K562 (cell line): Measurements from ENCODE around the gene SMYD2. TPM values are rescaled to one million over a fixed set of nuclear protein-coding genes. Genes with fewer than 3 reads are reported as not detected.

ENCODE experiments used
- COPS2 ChIP-seq: fragments of 450-650 bp; conservative IDR thresholded peaks from 2 replicates; pipeline ENCODE4 v1.6.1; 2016; ENCODE audit warnings: mild to moderate bottlenecking, moderate library complexity
- CTCF ChIP-seq, 3 experiments: IDR thresholded peaks in 2 of 3; conservative IDR thresholded peaks in 1 of 3; 2 replicates each; pipeline ENCODE4 v1.5.1; 2011 to 2012; ENCODE audit warnings: low read length in 3 of 3, mild to moderate bottlenecking in 3 of 3, control low read depth in 2 of 3, improper control_type of control experiment in 1 of 3, inconsistent platforms in 1 of 3, low read depth in 1 of 3, mixed read lengths in 1 of 3, moderate library complexity in 1 of 3; ENCODE audit not compliant: insufficient read depth in 2 of 3
- E2F3 ChIP-seq: fragments of 250-450 bp; sonication (Bioruptor Pico); IDR thresholded peaks from 2 replicates; pipeline ENCODE4 v1.4.0; 2020; ENCODE audit warnings: mild to moderate bottlenecking
- E4F1 ChIP-seq: fragments of 250-450 bp; sonication (Bioruptor Pico); IDR thresholded peaks from 2 replicates; pipeline ENCODE4 v1.5.0; 2021; ENCODE audit warnings: mild to moderate bottlenecking, borderline replicate concordance
- FOXK2 ChIP-seq, 2 experiments: fragments of 450-650 bp; IDR thresholded peaks in 1 of 2; conservative IDR thresholded peaks in 1 of 2; 2 replicates each; pipeline ENCODE4 v1.6.1; 2016; ENCODE audit warnings: low read depth in 2 of 2, mild to moderate bottlenecking in 1 of 2
- HDGF ChIP-seq: fragments of 450-650 bp; IDR thresholded peaks from 2 replicates; pipeline ENCODE4 v1.6.1; 2016
- MCM2 ChIP-seq: fragments of 450-650 bp; IDR thresholded peaks from 2 replicates; pipeline ENCODE4 v1.6.1; 2017; ENCODE audit warnings: low read depth, mild to moderate bottlenecking
- NR3C1 ChIP-seq: sonication (generic); formaldehyde crosslinking; IDR thresholded peaks from 2 replicates; pipeline ENCODE4 v1.8.1; 2022; ENCODE audit warnings: missing genetic modification reagents
- NUFIP1 ChIP-seq: fragments of 450-650 bp; IDR thresholded peaks from 2 replicates; pipeline ENCODE4 v1.6.1; 2018; ENCODE audit not compliant: partially characterized antibody
- PHB ChIP-seq: fragments of 250-450 bp; sonication (Bioruptor Pico); IDR thresholded peaks from 2 replicates; pipeline ENCODE4 v1.5.0; 2021
- PTRF ChIP-seq: fragments of 450-650 bp; IDR thresholded peaks from 2 replicates; pipeline ENCODE4 v1.6.1; 2016; ENCODE audit warnings: mild to moderate bottlenecking, missing genetic modification characterization, missing compliant biosample characterization
- RAD21 ChIP-seq, 2 experiments: fragments of 250-450 bp in 1 of 2; fragments of 450-650 bp in 1 of 2; sonication (Bioruptor Pico) in 1 of 2; formaldehyde crosslinking in 1 of 2; IDR thresholded peaks in 1 of 2; conservative IDR thresholded peaks in 1 of 2; 2 replicates each; pipeline versions ENCODE4 v1.4.0 to v1.8.0; 2020 to 2022; ENCODE audit warnings: mild to moderate bottlenecking in 2 of 2, moderate library complexity in 1 of 2
- RCOR1 ChIP-seq, 2 experiments: IDR thresholded peaks; 2 replicates each; pipeline ENCODE4 v1.6.1; 2012; ENCODE audit warnings: low read depth in 2 of 2, low read length in 2 of 2, borderline replicate concordance in 1 of 2, improper control_type of control experiment in 1 of 2
- RNF219 ChIP-seq: fragments of 250-450 bp; sonication (Bioruptor Pico); IDR thresholded peaks from 2 replicates; pipeline ENCODE4 v1.5.0; 2022; ENCODE audit warnings: mild to moderate bottlenecking
- TBP ChIP-seq: optimal IDR thresholded peaks from 2 replicates; pipeline ENCODE3; 2011; ENCODE audit warnings: low read depth, low read length, improper control_type of control experiment
- ZBTB33 ChIP-seq: sonication (generic); formaldehyde crosslinking; IDR thresholded peaks from 2 replicates; pipeline ENCODE4 v1.8.1; 2023; ENCODE audit warnings: mild to moderate bottlenecking, missing genetic modification reagents
- ZFP1 ChIP-seq: fragments of 450-650 bp; formaldehyde crosslinking; IDR thresholded peaks from 2 replicates; pipeline ENCODE4 v1.4.0; 2020; ENCODE audit warnings: mild to moderate bottlenecking, mixed read lengths
- ZNF212 ChIP-seq: fragments of 450-650 bp; formaldehyde crosslinking; IDR thresholded peaks from 2 replicates; pipeline ENCODE4 v1.4.0; 2020; ENCODE audit warnings: mild to moderate bottlenecking
- ZNF239 ChIP-seq: fragments of 250-450 bp; sonication (Bioruptor Pico); IDR thresholded peaks from 2 replicates; pipeline ENCODE4 v1.4.0; 2020; ENCODE audit warnings: mild to moderate bottlenecking
- ZNF444 ChIP-seq: fragments of 250-450 bp; sonication (Bioruptor Pico); IDR thresholded peaks from 2 replicates; pipeline ENCODE4 v1.4.0; 2020; ENCODE audit warnings: mild to moderate bottlenecking, moderate library complexity
- ZNF79 ChIP-seq: fragments of 250-450 bp; sonication (Bioruptor Pico); IDR thresholded peaks from 2 replicates; pipeline ENCODE4 v1.4.0; 2020; ENCODE audit warnings: low read depth, mild to moderate bottlenecking, moderate library complexity
- polyA plus RNA-seq, 8 experiments: library from polyadenylated mRNA; depleted of rRNA in 4 of 8; stranded (reverse) in 5 of 8; unstranded in 3 of 8; fragments of >200 nt; fragmentation: Nextera tagmentation in 2 of 8; fragmentation: Illumina TruSeq in 1 of 8; extraction: Ambion mirVana in 2 of 8; extraction: Trizol in 1 of 8; gene quantifications; 2 replicates each; pipeline versions ENCODE4 v1.2.1 to v1.2.3, GENCODE V29; 2011 to 2014; ENCODE audit warnings: inconsistent platforms in 1 of 8, missing spikeins in 1 of 8
- total RNA-seq, 7 experiments: library from RNA; depleted of rRNA in 6 of 7; stranded (reverse); fragments of >200 nt in 6 of 7; fragmentation: Illumina TruSeq in 2 of 7; extraction: Trizol in 2 of 7; gene quantifications; 2 replicates each; pipeline versions ENCODE4 v1.2.1 to v1.2.3, GENCODE V29; 2011 to 2021; ENCODE audit warnings: low replicate concordance in 1 of 7

Gene SMYD2
- total and polyA plus RNA-seq, 9 of the 15 experiments (the other 6 are each of a cell fraction or from before 2014, with no cell fraction given) = 13.8 to 81.3 (median 39.9) TPM

GRCh38 chr1:214328770-214329469, 48.0 kb downstream of the SMYD2 start (continued):
- no peak for TF ChIP-seq PTRF (tag)
- TF ChIP-seq RNF219 (CRISPR knock-in tag) = no peak
- peak; percentile 8 for TF ChIP-seq TBP
- 0 out of 2 replicates have a peak, but pooled peaks have one; percentile 56 for TF ChIP-seq HDGF
- no peak for TF ChIP-seq NR3C1 (CRISPR knock-in tag)
- TF ChIP-seq ZNF444 (CRISPR knock-in tag) = no peak
- no peak for TF ChIP-seq PHB (CRISPR knock-in tag)
- TF ChIP-seq ZBTB33 = no peak
- TF ChIP-seq CTCF (IDR thresholded peaks at IDR 0.05 in 2 of 3, conservative IDR thresholded peaks at IDR 0.05 in 1 of 3; ENCODE audit: insufficient read depth in 2 of 3, low read depth in 1 of 3, low read length in 3 of 3) = peak; percentile 91 to 97 (median 92)
- TF ChIP-seq COPS2 = no peak
- no peak for TF ChIP-seq ZNF212
- TF ChIP-seq ZFP1 (CRISPR knock-in tag) = no peak
- TF ChIP-seq MCM2 = no peak
- no peak for TF ChIP-seq ZNF239
- TF ChIP-seq E2F3 (CRISPR knock-in tag) = no peak
- no peak for TF ChIP-seq NUFIP1
- TF ChIP-seq RAD21 (CRISPR knock-in tag; conservative IDR thresholded peaks at IDR 0.05 in 1 of 2, IDR thresholded peaks at IDR 0.05 in 1 of 2) = peak; percentile 97
- TF ChIP-seq ZNF79 = no peak
- no peak for TF ChIP-seq FOXK2 (conservative IDR thresholded peaks at IDR 0.05 in 1 of 2, IDR thresholded peaks at IDR 0.05 in 1 of 2; ENCODE audit: low read depth in 2 of 2)
- TF ChIP-seq E4F1 (CRISPR knock-in tag) = no peak
- 0 out of 4 replicates have a peak, but pooled peaks of 1 of the 2 experiments have one; percentile 25 for TF ChIP-seq RCOR1 (IDR thresholded peaks at IDR 0.05; ENCODE audit: borderline replicate concordance in 1 of 2, low read depth in 2 of 2, low read length in 2 of 2)
